GM23338 (cell line): ENCODE measurements around the gene MED12L. TPM values are rescaled to one million over a fixed set of nuclear protein-coding genes. Genes with fewer than 3 reads are reported as not detected.

Experiments used
- ATAC-seq: fragments of 200-7000 bp; cut with Tn5 transposase; 3 replicates; pipeline ENCODE4 v1.9.1; 2020
- DNase-seq: peaks from one replicate; pipeline ENCODE4 v3.0.0-alpha.2; 2015; ENCODE audit warnings: low spot score
- H2AFZ ChIP-seq: fragments of 200-600 bp; sonication (generic); 2 replicates; pipeline ENCODE4 v1.8.0; 2016; ENCODE audit warnings: antibody characterized with exemption, mild to moderate bottlenecking, moderate library complexity
- H3F3A ChIP-seq: fragments of 200-600 bp; sonication (generic); replicated peaks from 2 replicates; pipeline ENCODE4 v1.8.0; 2017; ENCODE audit warnings: antibody characterized with exemption, mixed run types, low read depth
- H3K27ac ChIP-seq: fragments of 200-600 bp; sonication (generic); 2 replicates; pipeline ENCODE4 v1.6.1; 2016; ENCODE audit warnings: low read depth
- H3K27me3 ChIP-seq: fragments of 200-600 bp; sonication (generic); 2 replicates; pipeline ENCODE4 v1.8.0; 2016; ENCODE audit warnings: mild to moderate bottlenecking, mixed run types, moderate library complexity; ENCODE audit not compliant: insufficient read depth
- H3K36me3 ChIP-seq: fragments of 200-600 bp; sonication (generic); 2 replicates; pipeline ENCODE4 v1.8.0; 2016; ENCODE audit warnings: mild to moderate bottlenecking; ENCODE audit not compliant: insufficient read depth
- H3K4me1 ChIP-seq: fragments of 200-600 bp; sonication (generic); 2 replicates; pipeline ENCODE4 v1.8.0; 2016; ENCODE audit warnings: mild to moderate bottlenecking, moderate library complexity; ENCODE audit not compliant: insufficient read depth
- H3K4me2 ChIP-seq: fragments of 200-600 bp; sonication (generic); 2 replicates; pipeline ENCODE4 v1.7.1; 2017; ENCODE audit warnings: mixed run types
- H3K4me3 ChIP-seq: fragments of 200-600 bp; sonication (generic); 2 replicates; pipeline ENCODE4 v1.6.1; 2016; ENCODE audit warnings: mixed run types
- H3K79me2 ChIP-seq: fragments of 200-600 bp; sonication (generic); replicated peaks from 2 replicates; pipeline ENCODE4 v1.8.0; 2017; ENCODE audit warnings: mild to moderate bottlenecking; ENCODE audit not compliant: insufficient read depth
- H3K9me2 ChIP-seq: fragments of 200-600 bp; sonication (generic); 2 replicates; pipeline ENCODE4 v1.8.0; 2017; ENCODE audit not compliant: insufficient read depth
- H4K20me1 ChIP-seq: fragments of 200-600 bp; sonication (generic); replicated peaks from 2 replicates; pipeline ENCODE4 v1.8.0; 2017; ENCODE audit warnings: mild to moderate bottlenecking; ENCODE audit not compliant: insufficient read depth
- H3K27ac Mint-ChIP-seq: 2 replicates; pipeline ENCODE4 v1.8.0; 2020; ENCODE audit warnings: inconsistent platforms, mild to moderate bottlenecking, moderate library complexity, mixed read lengths
- H3K27me3 Mint-ChIP-seq: 3 replicates; pipeline ENCODE4 v1.8.0; 2022; ENCODE audit warnings: low read depth, mild to moderate bottlenecking, moderate library complexity, mixed read lengths, inconsistent platforms; ENCODE audit not compliant: insufficient read depth, poor library complexity
- H3K36me3 Mint-ChIP-seq: 3 replicates; pipeline ENCODE4 v1.8.0; 2021; ENCODE audit warnings: low read depth, mild to moderate bottlenecking, inconsistent platforms, moderate library complexity, mixed read lengths
- H3K4me1 Mint-ChIP-seq: 3 replicates; pipeline ENCODE4 v1.8.0; 2020; ENCODE audit warnings: mild to moderate bottlenecking, inconsistent platforms, mixed read lengths
- H3K4me3 Mint-ChIP-seq: 3 replicates; pipeline ENCODE4 v1.8.0; 2021; ENCODE audit warnings: moderate library complexity, mild to moderate bottlenecking, inconsistent platforms, mixed read lengths
- H3K9me3 Mint-ChIP-seq: 3 replicates; pipeline ENCODE4 v1.8.0; 2020; ENCODE audit warnings: moderate library complexity, mild to moderate bottlenecking, inconsistent platforms, mixed read lengths
- CREB1 ChIP-seq: fragments of 250-450 bp; sonication (Bioruptor Pico); IDR thresholded peaks from 2 replicates; pipeline ENCODE4 v1.5.0; 2020; ENCODE audit warnings: low read depth, mild to moderate bottlenecking, moderate library complexity
- CTCF ChIP-seq, 2 experiments: fragments of 200-600 bp in 1 of 2; sonication (generic) in 1 of 2; conservative IDR thresholded peaks; 2 replicates each; pipeline versions ENCODE4 v1.5.1 to v1.6.1; 2016 to 2017; ENCODE audit warnings: antibody characterized with exemption in 2 of 2, low read depth in 2 of 2, mild to moderate bottlenecking in 2 of 2, moderate library complexity in 1 of 2
- ETS1 ChIP-seq: IDR thresholded peaks from 2 replicates; pipeline ENCODE4 v1.6.1; 2016; ENCODE audit warnings: antibody characterized with exemption
- EZH2 ChIP-seq: fragments of 200-600 bp; sonication (generic); IDR thresholded peaks from one replicate; pipeline ENCODE4 v1.8.0; 2017; ENCODE audit warnings: antibody characterized with exemption, mild to moderate bottlenecking, low read depth; ENCODE audit not compliant: unreplicated experiment
- EZH2phosphoT487 ChIP-seq: fragments of 200-600 bp; sonication (generic); IDR thresholded peaks from one replicate; pipeline ENCODE4 v1.8.1; 2018; ENCODE audit warnings: antibody characterized with exemption; ENCODE audit not compliant: unreplicated experiment
- JUNB ChIP-seq: IDR thresholded peaks from one replicate; pipeline ENCODE4 v1.6.1; 2016; ENCODE audit warnings: antibody characterized with exemption; ENCODE audit not compliant: unreplicated experiment
- NANOG ChIP-seq: IDR thresholded peaks from 2 replicates; pipeline ENCODE4 v1.6.1; 2016; ENCODE audit warnings: antibody characterized with exemption, borderline replicate concordance
- ZNF114 ChIP-seq: fragments of 250-450 bp; sonication (Bioruptor Pico); IDR thresholded peaks from 2 replicates; pipeline ENCODE4 v1.5.0; 2020; ENCODE audit warnings: mild to moderate bottlenecking, moderate library complexity
- ZNF331 ChIP-seq: fragments of 250-450 bp; sonication (Bioruptor Pico); IDR thresholded peaks from 2 replicates; pipeline ENCODE4 v1.5.0; 2020; ENCODE audit warnings: low read depth, mild to moderate bottlenecking, moderate library complexity
- polyA plus RNA-seq: library from polyadenylated mRNA; unstranded; fragments of >200 nt; fragmentation: Nextera tagmentation; extraction: Ambion mirVana; gene quantifications from 2 replicates; pipeline ENCODE4 v1.2.1, GENCODE V29; 2016
- total RNA-seq: library from RNA; depleted of rRNA; stranded (reverse); fragments of >200 nt; shearing (Covaris generic); gene quantifications from 2 replicates; pipeline ENCODE4 v1.2.3, GENCODE V29; 2014
- TF ChIP-seq, protein P1 (sequence below): fragments of 250-450 bp; sonication (Bioruptor Pico); IDR thresholded peaks from 2 replicates; pipeline ENCODE4 v1.5.0; 2020; ENCODE audit warnings: mild to moderate bottlenecking, moderate library complexity

The MED12L gene
- total and polyA plus RNA-seq, 2 experiments from 2014 or later = 5.7 to 25.0 TPM

DNA sequence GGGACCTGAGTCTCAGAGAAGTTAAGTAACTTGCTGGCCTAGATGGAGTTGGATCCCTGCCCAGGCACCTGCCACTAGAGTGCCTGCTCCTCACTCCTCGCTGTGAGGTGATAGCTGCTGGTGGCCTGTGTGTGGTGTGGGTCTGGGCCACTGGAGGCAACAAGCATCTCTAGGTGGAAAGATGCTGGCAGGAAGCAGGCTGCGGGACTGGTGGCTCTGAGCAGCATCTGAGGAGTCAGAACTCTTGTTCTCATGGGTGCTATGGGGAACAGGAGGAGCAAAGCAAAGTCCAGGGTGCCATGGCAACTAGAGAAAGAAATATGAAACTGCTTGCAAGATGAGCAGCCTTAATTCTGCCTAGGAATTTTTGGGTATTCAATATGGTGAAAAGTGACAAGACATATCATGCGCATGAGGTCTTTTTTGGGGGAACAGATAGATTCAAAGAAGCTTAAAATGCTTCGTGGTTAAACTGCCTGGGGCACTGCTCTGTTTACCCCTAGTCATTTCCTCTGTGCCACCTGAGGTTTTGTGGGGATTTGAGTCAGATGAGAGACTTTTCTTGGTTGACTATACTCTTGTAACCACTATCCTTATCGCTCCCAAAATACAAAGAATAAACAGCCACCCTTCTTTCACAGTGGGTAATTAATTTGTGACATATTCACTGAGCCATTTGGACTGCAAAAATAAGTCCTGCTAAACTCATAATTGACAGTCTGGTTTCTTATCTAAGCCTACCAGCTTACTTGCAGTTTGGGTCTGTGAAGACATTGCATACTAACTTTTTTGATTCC, 50.3 kb downstream of the MED12L start (continued):
- no peak for TF ChIP-seq CTCF (conservative IDR thresholded peaks at IDR 0.05; ENCODE audit: low read depth in 2 of 2)
- no peak for TF ChIP-seq NANOG
- no peak for TF ChIP-seq ZNF114 (CRISPR knock-in tag)
- no peak for TF ChIP-seq ZNF331 (CRISPR knock-in tag)
- no peak for TF ChIP-seq ETS1

DNA sequence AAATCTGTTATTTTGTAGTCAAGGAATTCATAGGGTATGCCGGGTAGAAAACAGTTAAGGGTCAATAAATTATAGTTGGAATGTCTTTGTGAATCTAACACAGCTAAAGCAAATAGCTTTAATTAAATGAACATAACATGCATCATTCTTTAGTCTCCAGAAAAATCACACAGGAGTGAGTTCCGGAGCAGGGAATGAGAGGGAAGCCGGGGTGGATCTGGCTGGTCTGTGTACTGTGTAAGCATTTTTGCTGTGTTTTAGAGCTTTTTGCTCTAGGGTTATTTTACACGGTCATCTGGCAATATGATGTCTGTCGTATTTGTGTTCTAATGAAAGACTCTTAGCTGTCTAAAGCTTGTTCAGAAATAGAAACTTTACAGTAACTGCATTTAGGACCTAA, 57.5 kb downstream of the MED12L start:
- no peaks in the 10 kb centered on the region for H3K27me3 Mint-ChIP-seq
- Histone ChIP-seq H3K36me3 (0 out of 2 replicates have a peak, but pooled peaks cover 5% of the 10 kb centered on the region), H4K20me1 (peaks cover 4% of the 10 kb centered on the region; the same call in 1 of the 2 replicates), H3K4me1 (peaks cover 31% of the 10 kb centered on the region), H3K27me3 (no peaks in the 10 kb centered on the region), H2AFZ (no peak overlapping the region), H3F3A (no peaks in the 10 kb centered on the region), H3K79me2 (peaks cover 13% of the 10 kb centered on the region), H3K9me2 (no peaks in the 10 kb centered on the region), H3K4me3 (no peak overlapping the region), H3K27ac (no peak overlapping the region), H3K4me2 (no peak overlapping the region)
- peaks cover 6% of the 10 kb centered on the region; the same call in 2 of the 3 replicates for H3K9me3 Mint-ChIP-seq
- no peak overlapping the region for H3K4me3 Mint-ChIP-seq
- no peak for ATAC-seq
- DNase-seq = no peak
- H3K4me1 Mint-ChIP-seq = peaks cover 16% of the 10 kb centered on the region; the same call in 2 of the 3 replicates
- peak overlapping the region; percentile 56 for H3K27ac Mint-ChIP-seq
- H3K36me3 Mint-ChIP-seq = peaks cover 11% of the 10 kb centered on the region; the same call in 2 of the 3 replicates
- TF ChIP-seq ZNF114 (CRISPR knock-in tag) = no peak
- TF ChIP-seq EZH2phosphoT487 = no peak
- no peak for TF ChIP-seq JUNB
- no peak for TF ChIP-seq CTCF (conservative IDR thresholded peaks at IDR 0.05; ENCODE audit: low read depth in 2 of 2)
- no peak for TF ChIP-seq ETS1
- TF ChIP-seq, protein P1, sequence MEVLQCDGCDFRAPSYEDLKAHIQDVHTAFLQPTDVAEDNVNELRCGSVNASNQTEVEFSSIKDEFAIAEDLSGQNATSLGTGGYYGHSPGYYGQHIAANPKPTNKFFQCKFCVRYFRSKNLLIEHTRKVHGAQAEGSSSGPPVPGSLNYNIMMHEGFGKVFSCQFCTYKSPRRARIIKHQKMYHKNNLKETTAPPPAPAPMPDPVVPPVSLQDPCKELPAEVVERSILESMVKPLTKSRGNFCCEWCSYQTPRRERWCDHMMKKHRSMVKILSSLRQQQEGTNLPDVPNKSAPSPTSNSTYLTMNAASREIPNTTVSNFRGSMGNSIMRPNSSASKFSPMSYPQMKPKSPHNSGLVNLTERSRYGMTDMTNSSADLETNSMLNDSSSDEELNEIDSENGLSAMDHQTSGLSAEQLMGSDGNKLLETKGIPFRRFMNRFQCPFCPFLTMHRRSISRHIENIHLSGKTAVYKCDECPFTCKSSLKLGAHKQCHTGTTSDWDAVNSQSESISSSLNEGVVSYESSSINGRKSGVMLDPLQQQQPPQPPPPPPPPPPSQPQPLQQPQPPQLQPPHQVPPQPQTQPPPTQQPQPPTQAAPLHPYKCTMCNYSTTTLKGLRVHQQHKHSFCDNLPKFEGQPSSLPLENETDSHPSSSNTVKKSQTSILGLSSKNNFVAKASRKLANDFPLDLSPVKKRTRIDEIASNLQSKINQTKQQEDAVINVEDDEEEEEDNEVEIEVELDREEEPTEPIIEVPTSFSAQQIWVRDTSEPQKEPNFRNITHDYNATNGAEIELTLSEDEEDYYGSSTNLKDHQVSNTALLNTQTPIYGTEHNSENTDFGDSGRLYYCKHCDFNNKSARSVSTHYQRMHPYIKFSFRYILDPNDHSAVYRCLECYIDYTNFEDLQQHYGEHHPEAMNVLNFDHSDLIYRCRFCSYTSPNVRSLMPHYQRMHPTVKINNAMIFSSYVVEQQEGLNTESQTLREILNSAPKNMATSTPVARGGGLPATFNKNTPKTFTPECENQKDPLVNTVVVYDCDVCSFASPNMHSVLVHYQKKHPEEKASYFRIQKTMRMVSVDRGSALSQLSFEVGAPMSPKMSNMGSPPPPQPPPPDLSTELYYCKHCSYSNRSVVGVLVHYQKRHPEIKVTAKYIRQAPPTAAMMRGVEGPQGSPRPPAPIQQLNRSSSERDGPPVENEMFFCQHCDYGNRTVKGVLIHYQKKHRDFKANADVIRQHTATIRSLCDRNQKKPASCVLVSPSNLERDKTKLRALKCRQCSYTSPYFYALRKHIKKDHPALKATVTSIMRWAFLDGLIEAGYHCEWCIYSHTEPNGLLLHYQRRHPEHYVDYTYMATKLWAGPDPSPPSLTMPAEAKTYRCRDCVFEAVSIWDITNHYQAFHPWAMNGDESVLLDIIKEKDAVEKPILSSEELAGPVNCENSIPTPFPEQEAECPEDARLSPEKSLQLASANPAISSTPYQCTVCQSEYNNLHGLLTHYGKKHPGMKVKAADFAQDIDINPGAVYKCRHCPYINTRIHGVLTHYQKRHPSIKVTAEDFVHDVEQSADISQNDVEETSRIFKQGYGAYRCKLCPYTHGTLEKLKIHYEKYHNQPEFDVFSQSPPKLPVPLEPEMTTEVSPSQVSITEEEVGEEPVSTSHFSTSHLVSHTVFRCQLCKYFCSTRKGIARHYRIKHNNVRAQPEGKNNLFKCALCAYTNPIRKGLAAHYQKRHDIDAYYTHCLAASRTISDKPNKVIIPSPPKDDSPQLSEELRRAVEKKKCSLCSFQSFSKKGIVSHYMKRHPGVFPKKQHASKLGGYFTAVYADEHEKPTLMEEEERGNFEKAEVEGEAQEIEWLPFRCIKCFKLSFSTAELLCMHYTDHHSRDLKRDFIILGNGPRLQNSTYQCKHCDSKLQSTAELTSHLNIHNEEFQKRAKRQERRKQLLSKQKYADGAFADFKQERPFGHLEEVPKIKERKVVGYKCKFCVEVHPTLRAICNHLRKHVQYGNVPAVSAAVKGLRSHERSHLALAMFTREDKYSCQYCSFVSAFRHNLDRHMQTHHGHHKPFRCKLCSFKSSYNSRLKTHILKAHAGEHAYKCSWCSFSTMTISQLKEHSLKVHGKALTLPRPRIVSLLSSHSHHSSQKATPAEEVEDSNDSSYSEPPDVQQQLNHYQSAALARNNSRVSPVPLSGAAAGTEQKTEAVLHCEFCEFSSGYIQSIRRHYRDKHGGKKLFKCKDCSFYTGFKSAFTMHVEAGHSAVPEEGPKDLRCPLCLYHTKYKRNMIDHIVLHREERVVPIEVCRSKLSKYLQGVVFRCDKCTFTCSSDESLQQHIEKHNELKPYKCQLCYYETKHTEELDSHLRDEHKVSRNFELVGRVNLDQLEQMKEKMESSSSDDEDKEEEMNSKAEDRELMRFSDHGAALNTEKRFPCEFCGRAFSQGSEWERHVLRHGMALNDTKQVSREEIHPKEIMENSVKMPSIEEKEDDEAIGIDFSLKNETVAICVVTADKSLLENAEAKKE (CRISPR knock-in tag) = no peak
- TF ChIP-seq CREB1 (CRISPR knock-in tag) = no peak
- TF ChIP-seq EZH2 = no peak
